CD4-positive, alpha-beta T cell treated with Interleukin-1 beta for 1 hour (primary cell): ENCODE data around the gene PEPD.

Source experiments
- DNase-seq, 2 donors: peaks; one replicate each; pipeline ENCODE4 v3.0.0-alpha.2; 2020 to 2022

PEPD gene

GRCh38 chr19:33346665-33347064, 174.9 kb downstream of the PEPD start:
- DNase-seq = no peak

DNA sequence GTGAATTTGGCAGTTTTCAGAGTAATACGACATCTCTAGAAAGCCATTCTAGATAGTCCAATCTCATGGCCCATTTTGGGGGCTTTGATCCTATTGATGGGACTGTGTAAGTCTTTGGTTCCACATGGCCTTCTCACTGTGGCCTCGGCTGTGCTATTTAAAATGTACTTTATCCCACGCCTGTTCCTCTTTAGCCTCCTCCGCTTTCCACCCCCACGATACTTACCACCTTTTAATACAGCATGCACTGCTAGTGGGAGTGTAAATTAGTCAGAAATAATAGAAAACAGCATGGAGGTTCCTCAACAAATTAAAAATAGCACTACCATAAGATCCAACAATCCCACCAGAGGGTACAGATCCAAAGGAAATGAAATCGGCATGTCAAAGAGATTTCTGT, 176.4 kb downstream of the PEPD start:
- DNase-seq = no peak

DNA sequence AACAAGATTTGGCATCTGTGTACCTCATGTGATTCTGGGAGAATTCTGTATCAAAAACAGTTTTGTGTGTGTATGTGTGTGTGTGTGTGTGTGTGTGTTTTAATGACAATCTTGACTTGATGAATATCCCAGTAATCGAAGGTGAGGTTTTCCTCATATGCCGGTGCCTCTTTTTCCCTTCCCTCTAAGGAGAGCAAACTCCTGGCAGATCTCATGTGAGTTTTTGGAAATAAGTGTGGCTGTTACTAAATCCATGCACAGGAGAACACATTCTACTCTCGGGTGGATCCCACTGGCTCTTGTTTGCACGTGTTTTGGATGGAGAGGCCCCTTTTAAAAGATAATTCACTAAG, 177.0 kb downstream of the PEPD start:
- no peak for DNase-seq

GRCh38 chr19:33343859-33344572, 177.6 kb downstream of the PEPD start:
- no peak for DNase-seq

DNA sequence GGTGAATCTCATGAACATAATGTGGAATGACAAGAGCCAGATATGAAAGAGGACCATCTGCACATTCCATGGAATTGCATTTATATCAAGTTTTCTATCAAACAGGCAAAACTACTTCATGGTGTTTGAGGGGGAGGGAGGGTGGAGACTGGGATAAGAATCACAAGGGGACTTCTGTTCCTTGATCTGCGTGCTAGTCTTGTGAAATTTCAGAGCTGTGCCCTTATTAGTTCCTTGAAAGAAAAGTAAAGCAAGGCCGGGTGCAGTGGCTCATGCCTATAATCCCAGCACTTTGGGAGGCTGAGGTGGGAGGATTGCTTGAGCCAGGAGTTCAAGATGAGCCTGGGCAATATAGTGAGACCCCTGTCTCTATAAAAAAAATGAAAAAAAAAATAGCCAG, 178.3 kb downstream of the PEPD start:
- DNase-seq = no peak

GRCh38 chr19:33340991-33341390, 180.6 kb downstream of the PEPD start:
- no peak for DNase-seq

- no peak for DNase-seq
Observed at GRCh38 chr19:33339016-33339984, 182.3 kb downstream of the PEPD start.
